Adrenal gland (tissue), 12 donors: ENCODE measurements around the gene SIX5. TPM values are rescaled to one million over a fixed set of nuclear protein-coding genes. Genes with fewer than 3 reads are reported as not detected.
A peak's percentile ranks its signal among the peaks of the same experiment; 100 is the strongest.

ENCODE experiments used
- DNase-seq, 7 donors: peaks; one replicate each; pipeline ENCODE4 v3.0.0-alpha.2; 2019 to 2020
- H3K27ac ChIP-seq, 5 donors: fragments of 200-600 bp; sonication (generic) in 4 of 5; 1 replicate in 3 of 5; 2 replicates in 2 of 5; pipeline versions ENCODE4 v1.5.1 to v1.8.0; 2016 to 2020; ENCODE audit warnings: mild to moderate bottlenecking in 1 of 5
- H3K27me3 ChIP-seq: fragments of 200-600 bp; 2 replicates; pipeline ENCODE4 v1.8.0; 2021
- H3K36me3 ChIP-seq, 2 donors: fragments of 200-600 bp; replicated peaks in 1 of 2; 1 replicate in 1 of 2; 2 replicates in 1 of 2; pipeline versions ENCODE4 v1.5.1 to v1.8.0; 2018 to 2022
- H3K4me1 ChIP-seq, 2 donors: fragments of 200-600 bp; replicated peaks in 1 of 2; 1 replicate in 1 of 2; 2 replicates in 1 of 2; pipeline versions ENCODE4 v1.5.1 to v1.8.0; 2018 to 2021
- H3K4me3 ChIP-seq, 4 donors: fragments of 200-600 bp; sonication (generic) in 3 of 4; one replicate each; pipeline ENCODE4 v1.5.1; 2016 to 2018
- H3K9me3 ChIP-seq, 3 donors: fragments of 200-600 bp; sonication (generic) in 1 of 3; replicated peaks in 1 of 3; 1 replicate in 2 of 3; 2 replicates in 1 of 3; pipeline versions ENCODE4 v1.5.1 to v1.8.0; 2016 to 2021
- CTCF ChIP-seq, 6 experiments: fragments of 450-650 bp in 4 of 6; fragments of 200-600 bp in 2 of 6; sonication (generic) in 1 of 6; IDR thresholded peaks; 1 replicate in 5 of 6; 2 replicates in 1 of 6; pipeline versions ENCODE4 v1.5.1 to v1.8.0; 2016 to 2021; ENCODE audit warnings: antibody characterized with exemption in 6 of 6, mild to moderate bottlenecking in 2 of 6, moderate library complexity in 1 of 6
- POLR2A ChIP-seq, 2 donors: fragments of 450-650 bp; IDR thresholded peaks; one replicate each; pipeline ENCODE4 v1.6.1; 2017; ENCODE audit warnings: antibody characterized with exemption in 2 of 2, mild to moderate bottlenecking in 2 of 2, moderate library complexity in 1 of 2
- WGBS, 4 donors: extraction: QIAGEN DNeasy Blood & Tissue Kit in 2 of 4; methylation state at CpG; one replicate each; pipeline versions ENCODE4 v1.1.5 to v1.1.7; 2013 to 2017; 5-methylcytosine and 5-hydroxymethylcytosine counted together
- intact Hi-C, 2 donors: fragments of 100-400 bp; cut with DNase I; formaldehyde crosslinking; loops; one replicate each; pipeline versions ENCODE4 v1.14.1 to v1.15.0; 2022 to 2023
- polyA plus RNA-seq, 3 donors: library from polyadenylated mRNA; stranded (reverse); fragments of 200-250 nt in 2 of 3; fragments of 350-450 nt in 1 of 3; fragmentation: Illumina TruSeq in 1 of 3; extraction: RNeasy Lipid Tissue Mini Kit (QIAGEN cat#74804) in 1 of 3; gene quantifications; one replicate each; pipeline ENCODE4 v1.2.3, GENCODE V29; 2013 to 2014
- total RNA-seq, 9 donors: library from RNA; depleted of rRNA in 4 of 9; stranded (reverse); fragments of >200 nt in 4 of 9; fragments of 120-200 nt in 1 of 9; fragmentation: NEBNext Ultra II Directional in 1 of 9; extraction: Animal tissue kit (Norgen Biotek cat#: 25700) in 1 of 9; gene quantifications; one replicate each; pipeline versions ENCODE4 v1.1.0 to v1.2.4, GENCODE V29; 2013 to 2023
- donor health status: healthy with polysubstance abuse.
- donor health status: Bipolar disorder and iron deficiency.
- donor health status: DM: yes; HTN: yes; CAD: no.
- donor health status: DM: no; HTN: no; CAD: no.
- donor health status: DM: no; HTN: no; CAD: no.
- donor health status: DM: yes; HTN: yes; CAD: no.

The SIX5 gene
- total and polyA plus RNA-seq, 12 donors = 6.2 to 69.1 (median 27.1) TPM

GRCh38 chr19:45778010-45778661 lies 9.1 kb upstream of the SIX5 start:
- H3K4me3 ChIP-seq = no peak overlapping the region
- intact Hi-C loops = no loop called here
- no peak overlapping the region for H3K27ac ChIP-seq
- H3K4me1 ChIP-seq = peaks cover 30 to 32% of the 10 kb centered on the region in 2 donors
- peaks cover 0 to 30% of the 10 kb centered on the region in 2 donors for H3K36me3 ChIP-seq
- WGBS, 4 donors = 90 to 97% (median 95%) methylated on average over 18 to 28 of the region's 28 CpGs
- H3K27me3 ChIP-seq = no peaks in the 10 kb centered on the region
- TF ChIP-seq CTCF (IDR thresholded peaks at IDR 0.05) = no peak
- no peak for TF ChIP-seq POLR2A (IDR thresholded peaks at IDR 0.05)
- DNase-seq = peak in 2 of 7 donors; percentile 35 to 44
- H3K9me3 ChIP-seq = no peaks in the 10 kb centered on the region

GRCh38 chr19:45777395-45777961 lies 8.4 kb upstream of the SIX5 start:
- Histone ChIP-seq H3K27me3 (no peaks in the 10 kb centered on the region), H3K9me3 (no peaks in the 10 kb centered on the region), H3K4me3 (no peak overlapping the region), H3K36me3 (peaks cover 0 to 30% of the 10 kb centered on the region in 2 donors), H3K27ac (no peak overlapping the region), H3K4me1 (peaks cover 23 to 27% of the 10 kb centered on the region in 2 donors)
- no peak for DNase-seq
- WGBS, 4 donors = 92 to 94% (median 93%) methylated on average over 19 to 34 of the region's 34 CpGs
- intact Hi-C loops = no loop called here
- no peak for TF ChIP-seq CTCF (IDR thresholded peaks at IDR 0.05)
- no peak for TF ChIP-seq POLR2A (IDR thresholded peaks at IDR 0.05)

GRCh38 chr19:45774765-45775164 lies 5.7 kb upstream of the SIX5 start:
- DNase-seq = no peak
- no peaks in the 10 kb centered on the region for H3K9me3 ChIP-seq
- no peaks in the 10 kb centered on the region for H3K27me3 ChIP-seq
- no peak overlapping the region for H3K4me3 ChIP-seq
- intact Hi-C loops = no loop called here
- peaks cover 0 to 39% of the 10 kb centered on the region in 2 donors for H3K36me3 ChIP-seq
- TF ChIP-seq CTCF (IDR thresholded peaks at IDR 0.05) = no peak
- TF ChIP-seq POLR2A (IDR thresholded peaks at IDR 0.05) = no peak
- 85 to 87% (median 86%) methylated on average over 9 of the region's 9 CpGs for WGBS, 4 donors
- peaks cover 5 to 17% of the 10 kb centered on the region in 2 donors for H3K4me1 ChIP-seq
- H3K27ac ChIP-seq = no peak overlapping the region

- Histone ChIP-seq H3K27me3 (no peaks in the 10 kb centered on the region), H3K36me3 (peaks cover 0 to 37% of the 10 kb centered on the region in 2 donors), H3K27ac (no peak overlapping the region), H3K4me1 (peaks cover 0 to 10% of the 10 kb centered on the region in 2 donors), H3K9me3 (no peaks in the 10 kb centered on the region), H3K4me3 (no peak overlapping the region)
- DNase-seq = no peak
- 21 to 35% (median 29%) methylated on average over 2 of the region's 2 CpGs for WGBS, 4 donors
- intact Hi-C loops = no loop called here
- no peak for TF ChIP-seq POLR2A (IDR thresholded peaks at IDR 0.05)
- TF ChIP-seq CTCF (IDR thresholded peaks at IDR 0.05) = no peak
Observed at GRCh38 chr19:45773384-45773783, 4.3 kb upstream of the SIX5 start.
